A549 (cell line): Measurements from ENCODE around the gene FAM20C.

Source experiments
- EP300 ChIP-seq, 2 experiments: fragments of >200 bp; sonication (Bioruptor Twin); formaldehyde crosslinking; IDR thresholded peaks; 2 replicates in 1 of 2; 3 replicates in 1 of 2; pipeline ENCODE4 v1.6.1; 2016 to 2017
- KDM1A ChIP-seq: fragments of 200-600 bp; sonication (generic); IDR thresholded peaks from 2 replicates; pipeline ENCODE4 v1.6.1; 2016; ENCODE audit warnings: low read depth, mild to moderate bottlenecking
- MAZ ChIP-seq: fragments of 150-350 bp; IDR thresholded peaks from 2 replicates; pipeline ENCODE4 v1.6.1; 2014; ENCODE audit warnings: antibody characterized with exemption, low read depth, low read length, borderline replicate concordance
- RNF2 ChIP-seq: fragments of 200-600 bp; sonication (generic); IDR thresholded peaks from 2 replicates; pipeline ENCODE4 v1.6.1; 2016; ENCODE audit warnings: low read depth, mild to moderate bottlenecking, antibody characterized with exemption, moderate library complexity, borderline replicate concordance
- TF ChIP-seq, protein P1 (sequence below): fragments of >200 bp; sonication (Bioruptor Twin); formaldehyde crosslinking; IDR thresholded peaks from 3 replicates; pipeline ENCODE4 v1.5.1; 2016
- TF ChIP-seq, protein P2 (sequence below): fragments of 150-350 bp; IDR thresholded peaks from 2 replicates; pipeline ENCODE4 v1.6.1; 2014; ENCODE audit warnings: low read depth, mild to moderate bottlenecking, low read length
- TF ChIP-seq, protein P3 (sequence below): IDR thresholded peaks from 2 replicates; pipeline ENCODE4 v1.6.1; 2012
- TF ChIP-seq, protein P4 (sequence below): IDR thresholded peaks from 2 replicates; pipeline ENCODE4 v1.6.1; 2012

DNA sequence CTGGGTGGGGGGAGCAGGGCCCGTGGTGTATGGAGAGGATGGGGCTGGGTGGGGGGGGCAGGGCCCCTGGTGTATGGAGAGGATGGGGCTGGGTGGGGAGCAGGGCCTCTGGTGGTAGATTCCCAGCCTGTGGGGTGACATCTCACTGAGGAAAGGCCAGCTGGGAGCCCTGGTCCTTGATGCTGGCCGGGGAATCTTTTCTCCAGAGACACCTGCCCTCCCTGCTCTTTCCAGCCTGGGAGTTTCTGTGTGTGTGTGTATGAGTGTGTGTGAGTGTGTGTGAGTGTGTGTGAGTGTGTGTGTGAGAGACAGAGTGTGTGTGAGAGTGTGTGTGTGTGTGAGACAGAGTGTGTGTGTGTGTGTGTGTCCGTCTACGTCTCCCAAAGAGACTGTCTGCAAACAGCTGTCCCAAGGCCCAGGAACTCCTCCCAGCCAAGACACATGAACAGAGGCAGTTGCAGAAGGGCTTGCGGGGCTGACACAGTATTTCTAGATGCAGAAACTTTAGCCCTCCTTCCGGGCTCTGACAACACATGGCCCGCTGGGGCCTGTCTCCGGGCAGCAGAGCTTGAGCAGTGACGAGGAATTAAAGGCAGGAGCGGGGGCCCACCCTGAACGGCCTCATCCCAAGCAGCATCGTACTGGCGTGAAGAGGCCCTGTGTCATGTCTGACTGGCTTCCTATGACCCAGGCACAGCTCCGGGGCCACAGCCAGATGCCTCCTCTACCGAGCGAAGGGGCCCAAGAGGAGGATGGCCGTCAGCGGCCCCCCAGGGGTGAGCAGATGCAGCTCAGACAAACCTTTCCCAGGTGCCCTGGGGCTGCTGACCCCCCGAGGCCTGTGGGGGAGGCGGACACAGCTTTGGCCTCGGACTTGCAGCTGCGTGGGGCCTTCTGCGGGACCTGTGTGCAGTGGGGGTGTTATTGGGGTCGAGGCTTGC is 24.3 kb downstream of the FAM20C start:
- TF ChIP-seq KDM1A, result no peak
- TF ChIP-seq, protein P1, sequence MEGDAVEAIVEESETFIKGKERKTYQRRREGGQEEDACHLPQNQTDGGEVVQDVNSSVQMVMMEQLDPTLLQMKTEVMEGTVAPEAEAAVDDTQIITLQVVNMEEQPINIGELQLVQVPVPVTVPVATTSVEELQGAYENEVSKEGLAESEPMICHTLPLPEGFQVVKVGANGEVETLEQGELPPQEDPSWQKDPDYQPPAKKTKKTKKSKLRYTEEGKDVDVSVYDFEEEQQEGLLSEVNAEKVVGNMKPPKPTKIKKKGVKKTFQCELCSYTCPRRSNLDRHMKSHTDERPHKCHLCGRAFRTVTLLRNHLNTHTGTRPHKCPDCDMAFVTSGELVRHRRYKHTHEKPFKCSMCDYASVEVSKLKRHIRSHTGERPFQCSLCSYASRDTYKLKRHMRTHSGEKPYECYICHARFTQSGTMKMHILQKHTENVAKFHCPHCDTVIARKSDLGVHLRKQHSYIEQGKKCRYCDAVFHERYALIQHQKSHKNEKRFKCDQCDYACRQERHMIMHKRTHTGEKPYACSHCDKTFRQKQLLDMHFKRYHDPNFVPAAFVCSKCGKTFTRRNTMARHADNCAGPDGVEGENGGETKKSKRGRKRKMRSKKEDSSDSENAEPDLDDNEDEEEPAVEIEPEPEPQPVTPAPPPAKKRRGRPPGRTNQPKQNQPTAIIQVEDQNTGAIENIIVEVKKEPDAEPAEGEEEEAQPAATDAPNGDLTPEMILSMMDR, result no peak
- no peak for TF ChIP-seq EP300 (IDR thresholded peaks at IDR 0.05)
- no peak for TF ChIP-seq RNF2
- TF ChIP-seq, protein P2, sequence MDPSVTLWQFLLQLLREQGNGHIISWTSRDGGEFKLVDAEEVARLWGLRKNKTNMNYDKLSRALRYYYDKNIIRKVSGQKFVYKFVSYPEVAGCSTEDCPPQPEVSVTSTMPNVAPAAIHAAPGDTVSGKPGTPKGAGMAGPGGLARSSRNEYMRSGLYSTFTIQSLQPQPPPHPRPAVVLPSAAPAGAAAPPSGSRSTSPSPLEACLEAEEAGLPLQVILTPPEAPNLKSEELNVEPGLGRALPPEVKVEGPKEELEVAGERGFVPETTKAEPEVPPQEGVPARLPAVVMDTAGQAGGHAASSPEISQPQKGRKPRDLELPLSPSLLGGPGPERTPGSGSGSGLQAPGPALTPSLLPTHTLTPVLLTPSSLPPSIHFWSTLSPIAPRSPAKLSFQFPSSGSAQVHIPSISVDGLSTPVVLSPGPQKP, result no peak
- TF ChIP-seq, protein P3, sequence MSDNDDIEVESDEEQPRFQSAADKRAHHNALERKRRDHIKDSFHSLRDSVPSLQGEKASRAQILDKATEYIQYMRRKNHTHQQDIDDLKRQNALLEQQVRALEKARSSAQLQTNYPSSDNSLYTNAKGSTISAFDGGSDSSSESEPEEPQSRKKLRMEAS, result no peak
- TF ChIP-seq, protein P4, sequence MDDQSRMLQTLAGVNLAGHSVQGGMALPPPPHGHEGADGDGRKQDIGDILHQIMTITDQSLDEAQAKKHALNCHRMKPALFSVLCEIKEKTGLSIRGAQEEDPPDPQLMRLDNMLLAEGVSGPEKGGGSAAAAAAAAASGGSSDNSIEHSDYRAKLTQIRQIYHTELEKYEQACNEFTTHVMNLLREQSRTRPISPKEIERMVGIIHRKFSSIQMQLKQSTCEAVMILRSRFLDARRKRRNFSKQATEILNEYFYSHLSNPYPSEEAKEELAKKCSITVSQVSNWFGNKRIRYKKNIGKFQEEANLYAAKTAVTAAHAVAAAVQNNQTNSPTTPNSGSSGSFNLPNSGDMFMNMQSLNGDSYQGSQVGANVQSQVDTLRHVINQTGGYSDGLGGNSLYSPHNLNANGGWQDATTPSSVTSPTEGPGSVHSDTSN, result no peak
- no peak for TF ChIP-seq MAZ
